GM12878 (cell line): Measurements from ENCODE around the gene SFR1. TPM values are rescaled to one million over a fixed set of nuclear protein-coding genes. Genes with fewer than 3 reads are reported as not detected.

Source experiments
- ATAC-seq: fragments of 200-7000 bp; cut with Tn5 transposase; 3 replicates; pipeline ENCODE4 v1.9.1; 2020; ENCODE audit warnings: mild to moderate bottlenecking, moderate library complexity
- BruUV-seq: library from RNA; stranded (reverse); fragments of 400-500 nt; replicated peaks from 2 replicates; lab custom pipeline; 2021; lab: Mats Ljungman, UMichigan
- CTCF ChIA-PET: fragments of 300-600 bp; sonication (Branson Sonifier 250); formaldehyde crosslinking; extraction: SDS; loops from one replicate; lab custom pipeline; 2021; ENCODE audit warnings: inconsistent platforms; lab: Yijun Ruan, JAX
- POLR2A ChIA-PET: fragments of 350-600 bp; formaldehyde crosslinking; extraction: SDS; loops from one replicate; lab custom pipeline; 2021; ENCODE audit warnings: inconsistent platforms; lab: Charles Lee
- RAD21 ChIA-PET: fragments of 300-600 bp; sonication (Branson Sonifier 250); formaldehyde crosslinking; loops from one replicate; lab custom pipeline; 2023; ENCODE audit warnings: antibody characterized with exemption; ENCODE audit not compliant: unreplicated experiment; lab: Charles Lee
- SMC1A ChIA-PET: fragments of 300-600 bp; sonication (Branson Sonifier 250); formaldehyde crosslinking; loops from one replicate; lab custom pipeline; 2023; ENCODE audit not compliant: unreplicated experiment, uncharacterized antibody; lab: Charles Lee
- DNase-seq: peaks from one replicate; pipeline ENCODE4 v3.0.0-alpha.2; 2011; ENCODE audit warnings: low read depth, low spot score
- FAIRE-seq: peaks from 3 replicates; lab custom pipeline; 2011; peaks lifted over from hg19 to GRCh38; lab: Jason Lieb, UNC
- H2AFZ ChIP-seq: 2 replicates; pipeline ENCODE4 v1.6.0; 2011; ENCODE audit warnings: low read depth, low read length, control low read depth; ENCODE audit not compliant: control insufficient read depth
- H3K27ac ChIP-seq: 2 replicates; pipeline ENCODE4 v1.5.1; 2011; ENCODE audit warnings: control low read depth; ENCODE audit not compliant: control insufficient read depth, insufficient read depth
- H3K27me3 ChIP-seq, 2 experiments: replicated peaks in 1 of 2; 2 replicates each; pipeline versions ENCODE4 v1.6.0 to v1.6.1; 2011; ENCODE audit warnings: low read length in 1 of 2; ENCODE audit not compliant: control insufficient read depth in 2 of 2, insufficient read depth in 2 of 2
- H3K36me3 ChIP-seq, 2 experiments: 2 replicates each; pipeline ENCODE4 v1.5.1; 2011; ENCODE audit warnings: low read length in 1 of 2; ENCODE audit not compliant: control insufficient read depth in 2 of 2, insufficient read depth in 2 of 2
- H3K4me1 ChIP-seq: 2 replicates; pipeline ENCODE4 v1.6.1; 2011; ENCODE audit warnings: mild to moderate bottlenecking, low read length, moderate library complexity, mixed read lengths; ENCODE audit not compliant: control insufficient read depth, insufficient read depth
- H3K4me2 ChIP-seq: 2 replicates; pipeline ENCODE4 v1.6.0; 2011; ENCODE audit warnings: control low read depth; ENCODE audit not compliant: control insufficient read depth, insufficient read depth
- H3K4me3 ChIP-seq: fragments of 200-600 bp; sonication (generic); 2 replicates; pipeline ENCODE4 v1.5.1; 2016
- H3K79me2 ChIP-seq: 2 replicates; pipeline ENCODE4 v1.6.0; 2011; ENCODE audit warnings: low read length; ENCODE audit not compliant: control insufficient read depth, insufficient read depth
- H3K9ac ChIP-seq: 2 replicates; pipeline ENCODE4 v1.8.0; 2011; ENCODE audit warnings: low read length, control low read depth, mixed read lengths; ENCODE audit not compliant: control insufficient read depth, insufficient read depth
- H3K9me3 ChIP-seq: replicated peaks from 3 replicates; pipeline ENCODE4 v1.5.1; 2011; ENCODE audit warnings: mild to moderate bottlenecking, low read length; ENCODE audit not compliant: control insufficient read depth, insufficient read depth
- H4K20me1 ChIP-seq: 2 replicates; pipeline ENCODE4 v1.6.0; 2011; ENCODE audit not compliant: control insufficient read depth, insufficient read depth
- BCL11A ChIP-seq: IDR thresholded peaks from 2 replicates; pipeline ENCODE4 v1.6.1; 2011; ENCODE audit warnings: low read depth, low read length
- DPF2 ChIP-seq: fragments of 450-650 bp; IDR thresholded peaks from 2 replicates; pipeline ENCODE4 v1.6.1; 2017; ENCODE audit warnings: mild to moderate bottlenecking
- GABPA ChIP-seq: IDR thresholded peaks from 2 replicates; pipeline ENCODE4 v1.6.1; 2014; ENCODE audit warnings: antibody characterized with exemption, low read depth, mild to moderate bottlenecking, inconsistent platforms
- HDAC6 ChIP-seq: fragments of 200-600 bp; sonication (generic); IDR thresholded peaks from one replicate; pipeline ENCODE4 v1.8.0; 2017; ENCODE audit warnings: antibody characterized with exemption; ENCODE audit not compliant: unreplicated experiment
- LARP7 ChIP-seq: fragments of 450-650 bp; IDR thresholded peaks from 2 replicates; pipeline ENCODE4 v1.6.1; 2017; ENCODE audit warnings: mild to moderate bottlenecking
- MYC ChIP-seq: IDR thresholded peaks from 2 replicates; pipeline ENCODE4 v1.6.1; 2011; ENCODE audit warnings: mild to moderate bottlenecking, low read length, moderate library complexity, inconsistent platforms; ENCODE audit not compliant: insufficient read depth, insufficient replicate concordance, insufficient read length, severe bottlenecking
- RELA ChIP-seq: fragments of 450-650 bp; IDR thresholded peaks from 2 replicates; pipeline ENCODE4 v1.8.0; 2014; ENCODE audit warnings: borderline replicate concordance; ENCODE audit not compliant: partially characterized antibody
- SIX5 ChIP-seq: IDR thresholded peaks from 2 replicates; pipeline ENCODE4 v1.6.1; 2011; ENCODE audit warnings: mild to moderate bottlenecking, low read depth, low read length, moderate library complexity; ENCODE audit not compliant: severe bottlenecking
- SKIL ChIP-seq: fragments of 450-650 bp; IDR thresholded peaks from 2 replicates; pipeline ENCODE4 v1.6.1; 2017; ENCODE audit warnings: mild to moderate bottlenecking, low read depth, inconsistent platforms; ENCODE audit not compliant: poor library complexity, severe bottlenecking
- SMAD5 ChIP-seq: IDR thresholded peaks from 2 replicates; pipeline ENCODE4 v1.6.1; 2016; ENCODE audit warnings: antibody characterized with exemption, low read depth
- SREBF2 ChIP-seq: IDR thresholded peaks from 2 replicates; pipeline ENCODE4 v1.6.1; 2012; ENCODE audit warnings: mild to moderate bottlenecking, low read length
- STAT1 ChIP-seq: fragments of 450-650 bp; conservative IDR thresholded peaks from 2 replicates; pipeline ENCODE4 v1.6.1; 2014; ENCODE audit warnings: antibody characterized with exemption, mild to moderate bottlenecking
- TAF1 ChIP-seq: IDR thresholded peaks from 2 replicates; pipeline ENCODE4 v1.6.1; 2011; ENCODE audit warnings: mild to moderate bottlenecking, low read depth, low read length, borderline replicate concordance
- WRNIP1 ChIP-seq: IDR thresholded peaks from 2 replicates; pipeline ENCODE4 v1.6.1; 2011; ENCODE audit warnings: low read depth, low read length, improper control_type of control experiment, borderline replicate concordance
- ZBTB40 ChIP-seq: fragments of 450-650 bp; IDR thresholded peaks from 2 replicates; pipeline ENCODE4 v1.6.1; 2016; ENCODE audit warnings: mild to moderate bottlenecking, moderate library complexity, borderline replicate concordance
- ZNF24 ChIP-seq: fragments of 450-650 bp; IDR thresholded peaks from 2 replicates; pipeline ENCODE4 v1.6.1; 2017; ENCODE audit warnings: antibody characterized with exemption, mild to moderate bottlenecking
- WGBS: methylation state at CpG from one replicate; pipeline ENCODE4 v1.1.6; 2016; ENCODE audit warnings: low lambda C conversion rate; ENCODE audit not compliant: insufficient replicate concordance, insufficient coverage; ENCODE audit errors: missing lambda C conversion rate; 5-methylcytosine and 5-hydroxymethylcytosine counted together
- in situ Hi-C: fragments of 300-500 bp; cut with MboI; formaldehyde crosslinking; loops from 9 replicates; pipeline ENCODE4 v1.14.3; 2018; ENCODE audit warnings: mixed read lengths
- intact Hi-C: fragments of 100-400 bp; cut with micrococcal nuclease; formaldehyde crosslinking; loops from one replicate; pipeline ENCODE4 v1.14.2; 2022; ENCODE audit not compliant: unreplicated experiment
- polyA plus RNA-seq, 11 experiments: library from polyadenylated mRNA; depleted of rRNA in 4 of 11; unstranded in 6 of 11; stranded (reverse) in 5 of 11; fragments of >200 nt; fragmentation: Nextera tagmentation in 4 of 11; fragmentation: Illumina TruSeq in 1 of 11; extraction: Ambion mirVana in 4 of 11; extraction: Trizol in 1 of 11; gene quantifications; 1 replicate in 1 of 11; 2 replicates in 10 of 11; pipeline versions ENCODE4 v1.2.1 to v1.2.3, GENCODE V29; 2011 to 2016; ENCODE audit warnings: inconsistent platforms in 2 of 11, missing spikeins in 2 of 11, low read depth in 1 of 11
- total RNA-seq, 4 experiments: library from RNA; depleted of rRNA in 3 of 4; stranded (reverse); fragments of >200 nt in 3 of 4; fragmentation: Illumina TruSeq in 1 of 4; extraction: Trizol in 1 of 4; gene quantifications; 2 replicates each; pipeline versions ENCODE4 v1.2.1 to v1.2.3, GENCODE V29; 2013 to 2021
- TF ChIP-seq, protein P1 (sequence below): fragments of 450-650 bp; IDR thresholded peaks from 2 replicates; pipeline ENCODE4 v1.6.1; 2016; ENCODE audit warnings: mild to moderate bottlenecking

SFR1 gene
- total and polyA plus RNA-seq, 10 of the 15 experiments (the other 5 are each of a cell fraction or from before 2014, with no cell fraction given), result 6.9 to 31.5 (median 14.9) TPM

- ATAC-seq (no peak), FAIRE-seq (no peak), DNase-seq (no peak)
- no peak overlapping the region for H3K27ac ChIP-seq
- H4K20me1 ChIP-seq, result no peaks in the 10 kb centered on the region
- intact Hi-C loops (loop anchor here (5.0 to 10.0 kb wide), 5 partner anchors 138 to 425 kb away; partner anchors contain the start of genes CFAP58, GSTO2 and STN1), in situ Hi-C loops (loop anchor here (5.0 kb wide), 1 partner anchor 153 kb away; the partner anchor contains the start of gene SLK)
- no peak overlapping the region for H3K9ac ChIP-seq
- TF ChIP-seq TAF1 (no peak), HDAC6 (no peak), MYC (no peak), SIX5 (no peak), STAT1 (no peak), SMAD5 (no peak), DPF2 (no peak), RELA (no peak), BCL11A (no peak), LARP7 (no peak), SREBF2 (no peak), SKIL (no peak), ZBTB40 (no peak), ZNF24 (no peak), GABPA (no peak), WRNIP1 (no peak)
- TF ChIP-seq, protein P1, sequence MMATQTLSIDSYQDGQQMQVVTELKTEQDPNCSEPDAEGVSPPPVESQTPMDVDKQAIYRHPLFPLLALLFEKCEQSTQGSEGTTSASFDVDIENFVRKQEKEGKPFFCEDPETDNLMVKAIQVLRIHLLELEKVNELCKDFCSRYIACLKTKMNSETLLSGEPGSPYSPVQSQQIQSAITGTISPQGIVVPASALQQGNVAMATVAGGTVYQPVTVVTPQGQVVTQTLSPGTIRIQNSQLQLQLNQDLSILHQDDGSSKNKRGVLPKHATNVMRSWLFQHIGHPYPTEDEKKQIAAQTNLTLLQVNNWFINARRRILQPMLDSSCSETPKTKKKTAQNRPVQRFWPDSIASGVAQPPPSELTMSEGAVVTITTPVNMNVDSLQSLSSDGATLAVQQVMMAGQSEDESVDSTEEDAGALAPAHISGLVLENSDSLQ, result no peak
- no peaks in the 10 kb centered on the region; a peak in 1 of 4 replicates for H3K27me3 ChIP-seq
- ChIA-PET RAD21 (interaction anchor here (1.0 to 6.2 kb wide), 7 partner anchors 10 to 232 kb away, joined by 3 to 46 read pairs (median 9); no protein-coding TSS in a partner anchor), CTCF (interaction anchor here (1.7 to 9.4 kb wide), 7 partner anchors 7 to 231 kb away, joined by 4 to 151 read pairs (median 40); no protein-coding TSS in a partner anchor), POLR2A (interaction anchor here (1.0 to 4.3 kb wide), 3 partner anchors 10 to 198 kb away, joined by 3 to 36 read pairs (median 9); no protein-coding TSS in a partner anchor), SMC1A (interaction anchor here (0.7 to 6.3 kb wide), 4 partner anchors 10 to 137 kb away, joined by 4 to 58 read pairs (median 14); no protein-coding TSS in a partner anchor)
- no peaks in the 10 kb centered on the region for H3K9me3 ChIP-seq
- H3K4me3 ChIP-seq, result no peak overlapping the region
- no TSS peak for BruUV-seq
- H3K4me2 ChIP-seq, result no peak overlapping the region
- peaks cover 8% of the 10 kb centered on the region; the same call in 1 of the 2 replicates for H3K79me2 ChIP-seq
- peaks cover 11% of the 10 kb centered on the region; the same call in 1 of the 2 replicates for H3K4me1 ChIP-seq
- 9% methylated on average over 3 of the region's 3 CpGs for WGBS
- no peaks in the 10 kb centered on the region for H3K36me3 ChIP-seq
- H2AFZ ChIP-seq, result peak overlapping the region; percentile 95
These were observed 2.0 kb upstream of the SFR1 start for GRCh38 chr10:104119996-104120395.
